Parathyroid adenoma (tissue), 2 donors: ENCODE data around the gene SLC22A8.

Experiments used
- H2AFZ ChIP-seq: fragments of 300-600 bp; sonication (generic); one replicate; pipeline ENCODE4 v1.7.0; 2017; ENCODE audit warnings: antibody characterized with exemption, mild to moderate bottlenecking
- H3K27ac ChIP-seq: fragments of 300-600 bp; sonication (generic); one replicate; pipeline ENCODE4 v1.7.0; 2017
- H3K27me3 ChIP-seq: fragments of 300-600 bp; sonication (generic); one replicate; pipeline ENCODE4 v1.7.0; 2017; ENCODE audit warnings: low read length; ENCODE audit not compliant: control insufficient read depth, insufficient read depth
- H3K36me3 ChIP-seq: fragments of 300-600 bp; sonication (generic); one replicate; pipeline ENCODE4 v1.7.0; 2017; ENCODE audit warnings: low read length; ENCODE audit not compliant: control insufficient read depth, insufficient read depth
- H3K4me1 ChIP-seq: fragments of 300-600 bp; sonication (generic); one replicate; pipeline ENCODE4 v1.7.0; 2017; ENCODE audit warnings: control low read depth
- H3K4me2 ChIP-seq: fragments of 300-600 bp; sonication (generic); one replicate; pipeline ENCODE4 v1.7.0; 2017; ENCODE audit warnings: low read length
- H3K4me3 ChIP-seq: fragments of 300-600 bp; sonication (generic); one replicate; pipeline ENCODE4 v1.7.0; 2017; ENCODE audit warnings: low read depth, low read length
- H3K79me2 ChIP-seq: fragments of 300-600 bp; sonication (generic); one replicate; pipeline ENCODE4 v1.7.0; 2017; ENCODE audit warnings: control low read depth
- H3K9ac ChIP-seq: fragments of 300-600 bp; sonication (generic); one replicate; pipeline ENCODE4 v1.7.0; 2017; ENCODE audit warnings: mild to moderate bottlenecking
- H3K9me3 ChIP-seq: fragments of 300-600 bp; sonication (generic); one replicate; pipeline ENCODE4 v1.7.0; 2017; ENCODE audit warnings: low read length; ENCODE audit not compliant: control insufficient read depth
- CTCF ChIP-seq: fragments of 300-600 bp; sonication (generic); IDR thresholded peaks from one replicate; pipeline ENCODE4 v1.7.0; 2017; ENCODE audit warnings: antibody characterized with exemption, mild to moderate bottlenecking
- donor health status: primary hyperparathyroidism.

Gene SLC22A8

GRCh38 chr11:63023841-63024648 is 8.4 kb upstream of the SLC22A8 start:
- Histone ChIP-seq H3K9ac (no peak overlapping the region), H3K9me3 (no peaks in the 10 kb centered on the region), H3K27me3 (no peaks in the 10 kb centered on the region), H2AFZ (peak overlapping the region; percentile 51), H3K4me2 (no peak overlapping the region), H3K4me3 (no peak overlapping the region), H3K27ac (no peak overlapping the region), H3K4me1 (peaks cover 5% of the 10 kb centered on the region), H3K79me2 (no peaks in the 10 kb centered on the region), H3K36me3 (no peaks in the 10 kb centered on the region)
- TF ChIP-seq CTCF: peak; percentile 97

GRCh38 chr11:63023222-63023814 is 7.7 kb upstream of the SLC22A8 start:
- no peak overlapping the region for H3K4me2 ChIP-seq
- H3K9me3 ChIP-seq: no peaks in the 10 kb centered on the region
- TF ChIP-seq CTCF: no peak
- H3K79me2 ChIP-seq: no peaks in the 10 kb centered on the region
- no peak overlapping the region for H2AFZ ChIP-seq
- no peaks in the 10 kb centered on the region for H3K27me3 ChIP-seq
- H3K27ac ChIP-seq: no peak overlapping the region
- H3K4me3 ChIP-seq: no peak overlapping the region
- no peak overlapping the region for H3K9ac ChIP-seq
- H3K4me1 ChIP-seq: peaks cover 5% of the 10 kb centered on the region
- no peaks in the 10 kb centered on the region for H3K36me3 ChIP-seq

- Histone ChIP-seq H3K27ac (no peak overlapping the region), H2AFZ (no peak overlapping the region), H3K4me1 (peaks cover 5% of the 10 kb centered on the region), H3K79me2 (no peaks in the 10 kb centered on the region), H3K27me3 (no peaks in the 10 kb centered on the region), H3K4me2 (no peak overlapping the region), H3K9ac (no peak overlapping the region), H3K4me3 (no peak overlapping the region), H3K9me3 (no peaks in the 10 kb centered on the region), H3K36me3 (no peaks in the 10 kb centered on the region)
- no peak for TF ChIP-seq CTCF
Measured at GRCh38 chr11:63022441-63022840, 6.8 kb upstream of the SLC22A8 start.

- Histone ChIP-seq H3K9me3 (no peaks in the 10 kb centered on the region), H3K9ac (no peak overlapping the region), H3K27me3 (no peaks in the 10 kb centered on the region)
Measured at GRCh38 chr11:63020671-63021291, 5.1 kb upstream of the SLC22A8 start.

More at GRCh38 chr11:63020671-63021291, 5.1 kb upstream of the SLC22A8 start:
- Histone ChIP-seq H3K4me2 (no peak overlapping the region), H3K79me2 (no peaks in the 10 kb centered on the region), H3K36me3 (no peaks in the 10 kb centered on the region), H3K4me3 (no peak overlapping the region), H3K27ac (no peak overlapping the region), H2AFZ (peak overlapping the region; percentile 51), H3K4me1 (peaks cover 5% of the 10 kb centered on the region)
- TF ChIP-seq CTCF: peak; percentile 20
